ENCODE measurements around the gene AMPH. TPM values are rescaled to one million over a fixed set of nuclear protein-coding genes. Genes with fewer than 3 reads are reported as not detected.
"Not testable (repeated sequence)": the region's sequence is repeated elsewhere in the genome, so short reads cannot be mapped to it uniquely, and the experiment has no call there.

AMPH gene
- total RNA-seq, 1 donor from 2014 or later, result 1.7 TPM

GRCh38 chr7:38429057-38429456, 202.1 kb downstream of the AMPH start:
- no peak for ATAC-seq (ENCODE audit: poor library complexity)
- intact Hi-C loops (cut with DNase I), result no loop called here
- DNase-seq, result no peak

- no peak for DNase-seq
- intact Hi-C loops (cut with DNase I), result no loop called here
Observed at GRCh38 chr7:38428041-38428440, 203.1 kb downstream of the AMPH start.

GRCh38 chr7:38427279-38427955, 203.8 kb downstream of the AMPH start:
- ATAC-seq (ENCODE audit: poor library complexity), result no peak
- intact Hi-C loops (cut with DNase I), result no loop called here

More at GRCh38 chr7:38428041-38428440, 203.1 kb downstream of the AMPH start:
- ATAC-seq (ENCODE audit: poor library complexity), result peak; percentile 38

GRCh38 chr7:38425509-38425908, 205.7 kb downstream of the AMPH start:
- ATAC-seq (ENCODE audit: poor library complexity) (no peak), DNase-seq (no peak)
- intact Hi-C loops (cut with DNase I), result no loop called here

More at GRCh38 chr7:38427279-38427955, 203.8 kb downstream of the AMPH start:
- no peak for DNase-seq

GRCh38 chr7:38424750-38425463, 206.3 kb downstream of the AMPH start:
- intact Hi-C loops (cut with DNase I), result no loop called here
- DNase-seq (no peak), ATAC-seq (ENCODE audit: poor library complexity) (no peak)

GRCh38 chr7:38413784-38414183, 217.4 kb downstream of the AMPH start:
- DNase-seq (no peak), ATAC-seq (ENCODE audit: poor library complexity) (no peak)
- intact Hi-C loops (cut with DNase I), result no loop called here

- DNase-seq (no peak), ATAC-seq (ENCODE audit: poor library complexity) (no peak)
- intact Hi-C loops (cut with DNase I), result no loop called here
Observed at GRCh38 chr7:38411404-38411803, 219.8 kb downstream of the AMPH start.

GRCh38 chr7:38410056-38410455, 221.1 kb downstream of the AMPH start:
- intact Hi-C loops (cut with DNase I), result no loop called here
- ATAC-seq (ENCODE audit: poor library complexity) (no peak), DNase-seq (no peak)

- intact Hi-C loops (cut with DNase I), result no loop called here
- ATAC-seq (ENCODE audit: poor library complexity) (no peak), DNase-seq (no peak)
Observed at GRCh38 chr7:38409531-38409930, 221.6 kb downstream of the AMPH start.

GRCh38 chr7:38398725-38399321, 232.3 kb downstream of the AMPH start:
- intact Hi-C loops (cut with DNase I), result loop anchor here (10.0 kb wide), 1 partner anchor 266 kb away; no protein-coding TSS in a partner anchor
- peak; percentile 69 for DNase-seq
- peak; percentile 66 for ATAC-seq (ENCODE audit: poor library complexity)

GRCh38 chr7:38396852-38397251, 234.3 kb downstream of the AMPH start:
- intact Hi-C loops (cut with DNase I), result loop anchor here (10.0 kb wide), 1 partner anchor 268 kb away; no protein-coding TSS in a partner anchor
- no peak for DNase-seq
- ATAC-seq (ENCODE audit: poor library complexity), result no peak

- intact Hi-C loops (cut with DNase I), result loop anchor here (10.0 kb wide), 1 partner anchor 269 kb away; no protein-coding TSS in a partner anchor
- DNase-seq; ATAC-seq (ENCODE audit: poor library complexity): not testable (repeated sequence)
Observed at GRCh38 chr7:38395921-38396552, 235.1 kb downstream of the AMPH start.

GRCh38 chr7:38394660-38395059, 236.5 kb downstream of the AMPH start:
- ATAC-seq (ENCODE audit: poor library complexity), result no peak
- no peak for DNase-seq
- intact Hi-C loops (cut with DNase I), result loop anchor here (10.0 kb wide), 1 partner anchor 270 kb away; no protein-coding TSS in a partner anchor

- intact Hi-C loops (cut with DNase I), result loop anchor here (10.0 kb wide), 1 partner anchor 271 kb away; no protein-coding TSS in a partner anchor
- DNase-seq (no peak), ATAC-seq (ENCODE audit: poor library complexity) (no peak)
Observed at GRCh38 chr7:38393874-38394273, 237.3 kb downstream of the AMPH start.

- DNase-seq (no peak), ATAC-seq (ENCODE audit: poor library complexity) (no peak)
- intact Hi-C loops (cut with DNase I), result loop anchor here (10.0 kb wide), 1 partner anchor 273 kb away; no protein-coding TSS in a partner anchor
Observed at GRCh38 chr7:38391751-38392150, 239.4 kb downstream of the AMPH start.

GRCh38 chr7:38385682-38386081, 245.5 kb downstream of the AMPH start:
- no peak for DNase-seq
- intact Hi-C loops (cut with DNase I), result no loop called here
- no peak for ATAC-seq (ENCODE audit: poor library complexity)

- DNase-seq (no peak), ATAC-seq (ENCODE audit: poor library complexity) (no peak)
- intact Hi-C loops (cut with DNase I), result no loop called here
Observed at GRCh38 chr7:38383281-38383680, 247.9 kb downstream of the AMPH start.

- no peak for DNase-seq
- no peak for ATAC-seq (ENCODE audit: poor library complexity)
- intact Hi-C loops (cut with DNase I), result no loop called here
Observed at GRCh38 chr7:38382684-38383083, 248.5 kb downstream of the AMPH start.

GRCh38 chr7:38375453-38375852, 255.7 kb downstream of the AMPH start:
- ATAC-seq (ENCODE audit: poor library complexity) (no peak), DNase-seq (no peak)
- intact Hi-C loops (cut with DNase I), result no loop called here
